Suprapubic skin (tissue), 4 donors: ENCODE results near the gene PLCD1. TPM values are rescaled to one million over a fixed set of nuclear protein-coding genes. Genes with fewer than 3 reads are reported as not detected.
A peak's percentile ranks its signal among the peaks of the same experiment; 100 is the strongest.

Experiments
- DNase-seq, 2 donors: peaks; one replicate each; pipeline ENCODE4 v3.0.0-alpha.2; 2019; ENCODE audit warnings: low spot score in 2 of 2
- H3K27ac ChIP-seq: fragments of 200-600 bp; sonication (generic); one replicate; pipeline ENCODE4 v1.5.1; 2019
- H3K27me3 ChIP-seq: fragments of 200-600 bp; sonication (generic); one replicate; pipeline ENCODE4 v1.5.1; 2019
- H3K36me3 ChIP-seq: fragments of 200-600 bp; sonication (generic); one replicate; pipeline ENCODE4 v1.5.1; 2019
- H3K4me1 ChIP-seq: fragments of 200-600 bp; sonication (generic); one replicate; pipeline ENCODE4 v1.5.1; 2019
- H3K4me3 ChIP-seq: fragments of 200-600 bp; sonication (generic); one replicate; pipeline ENCODE4 v1.5.1; 2019; ENCODE audit warnings: mild to moderate bottlenecking
- H3K9me3 ChIP-seq: fragments of 200-600 bp; sonication (generic); one replicate; pipeline ENCODE4 v1.5.1; 2019
- EP300 ChIP-seq: sonication (generic); formaldehyde crosslinking; IDR thresholded peaks from one replicate; pipeline ENCODE4 v1.6.1; 2017; ENCODE audit warnings: antibody characterized with exemption
- POLR2A ChIP-seq, 2 donors: fragments of 450-650 bp; IDR thresholded peaks; one replicate each; pipeline ENCODE4 v1.6.1; 2017; ENCODE audit warnings: antibody characterized with exemption in 2 of 2, mild to moderate bottlenecking in 2 of 2, moderate library complexity in 2 of 2
- POLR2AphosphoS5 ChIP-seq, 3 donors: sonication (generic); formaldehyde crosslinking; IDR thresholded peaks; one replicate each; pipeline ENCODE4 v1.6.1; 2017; ENCODE audit warnings: antibody characterized with exemption in 3 of 3
- WGBS: methylation state at CpG from one replicate; pipeline ENCODE4 v1.1.5; 2018; 5-methylcytosine and 5-hydroxymethylcytosine counted together
- total RNA-seq, 4 donors: library from RNA; depleted of rRNA; stranded (reverse); fragments of >200 nt; gene quantifications; one replicate each; pipeline ENCODE4 v1.1.0, GENCODE V29; 2016
- TF ChIP-seq, protein P1 (sequence below), 2 donors: fragments of 200-600 bp in 1 of 2; fragments of 450-650 bp in 1 of 2; sonication (generic) in 1 of 2; IDR thresholded peaks; one replicate each; pipeline ENCODE4 v1.5.1; 2016 to 2019; ENCODE audit warnings: antibody characterized with exemption in 2 of 2, mild to moderate bottlenecking in 1 of 2, moderate library complexity in 1 of 2

PLCD1 gene
- total RNA-seq, 4 donors from 2014 or later: 32.3 to 42.2 (median 39.3) TPM

DNA sequence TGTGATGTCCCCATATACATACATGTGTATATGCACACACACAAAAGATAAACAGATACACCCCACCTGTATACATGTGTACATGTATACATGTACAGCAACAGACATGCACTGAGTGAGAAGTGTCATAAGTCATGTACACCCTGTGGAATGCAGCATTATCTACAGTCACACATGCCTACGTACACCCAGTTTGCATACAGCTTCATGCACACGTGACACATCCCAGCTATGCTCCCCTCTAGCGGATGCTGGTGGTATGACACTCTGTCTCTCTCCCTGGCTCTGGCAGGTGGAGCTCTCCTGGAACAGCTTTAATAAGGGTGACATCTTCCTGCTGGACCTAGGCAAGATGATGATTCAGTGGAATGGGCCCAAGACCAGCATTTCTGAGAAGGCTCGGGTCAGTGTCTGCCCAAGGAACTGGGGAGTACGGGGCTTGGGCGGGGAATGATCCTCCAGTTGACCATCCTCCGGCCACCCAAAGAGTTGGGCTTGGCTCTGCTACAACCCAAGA, 32.6 kb downstream of the PLCD1 start:
- Histone ChIP-seq H3K9me3 (no peaks in the 10 kb centered on the region), H3K4me3 (no peak overlapping the region), H3K27ac (no peak overlapping the region), H3K4me1 (peaks cover 46% of the 10 kb centered on the region), H3K36me3 (peaks cover 18% of the 10 kb centered on the region), H3K27me3 (no peaks in the 10 kb centered on the region)
- WGBS: 0% methylated on average over 4 of the region's 7 CpGs
- DNase-seq: peak in 1 of 2 donors; percentile 88
- no peak for TF ChIP-seq POLR2A (IDR thresholded peaks at IDR 0.05)
- TF ChIP-seq EP300: no peak
- TF ChIP-seq, protein P1, sequence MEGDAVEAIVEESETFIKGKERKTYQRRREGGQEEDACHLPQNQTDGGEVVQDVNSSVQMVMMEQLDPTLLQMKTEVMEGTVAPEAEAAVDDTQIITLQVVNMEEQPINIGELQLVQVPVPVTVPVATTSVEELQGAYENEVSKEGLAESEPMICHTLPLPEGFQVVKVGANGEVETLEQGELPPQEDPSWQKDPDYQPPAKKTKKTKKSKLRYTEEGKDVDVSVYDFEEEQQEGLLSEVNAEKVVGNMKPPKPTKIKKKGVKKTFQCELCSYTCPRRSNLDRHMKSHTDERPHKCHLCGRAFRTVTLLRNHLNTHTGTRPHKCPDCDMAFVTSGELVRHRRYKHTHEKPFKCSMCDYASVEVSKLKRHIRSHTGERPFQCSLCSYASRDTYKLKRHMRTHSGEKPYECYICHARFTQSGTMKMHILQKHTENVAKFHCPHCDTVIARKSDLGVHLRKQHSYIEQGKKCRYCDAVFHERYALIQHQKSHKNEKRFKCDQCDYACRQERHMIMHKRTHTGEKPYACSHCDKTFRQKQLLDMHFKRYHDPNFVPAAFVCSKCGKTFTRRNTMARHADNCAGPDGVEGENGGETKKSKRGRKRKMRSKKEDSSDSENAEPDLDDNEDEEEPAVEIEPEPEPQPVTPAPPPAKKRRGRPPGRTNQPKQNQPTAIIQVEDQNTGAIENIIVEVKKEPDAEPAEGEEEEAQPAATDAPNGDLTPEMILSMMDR (IDR thresholded peaks at IDR 0.05): peak; percentile 95 to 96

GRCh38 chr3:37995652-37996641, 33.5 kb downstream of the PLCD1 start:
- no peak for DNase-seq
- no peak overlapping the region for H3K27ac ChIP-seq
- peaks cover 46% of the 10 kb centered on the region for H3K4me1 ChIP-seq

DNA sequence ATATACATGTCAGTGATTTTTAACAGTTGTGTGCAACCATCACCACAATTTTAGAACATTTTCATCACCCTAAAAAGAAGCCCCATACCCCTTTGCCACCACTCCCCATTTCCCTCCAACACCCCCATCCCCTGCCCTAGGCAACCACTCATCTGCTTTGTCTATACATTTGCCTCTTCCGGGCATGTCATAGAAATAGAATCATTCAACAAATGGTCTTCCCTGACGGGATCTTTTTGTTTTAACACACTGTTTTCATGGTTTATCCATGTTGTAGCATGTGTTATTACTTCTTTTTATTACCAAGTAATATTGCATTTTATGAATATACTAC, 34.8 kb downstream of the PLCD1 start:
- Histone ChIP-seq H3K9me3 (no peaks in the 10 kb centered on the region), H3K27ac (peak overlapping the region; percentile 81), H3K27me3 (no peaks in the 10 kb centered on the region), H3K4me1 (peaks cover 46% of the 10 kb centered on the region), H3K36me3 (peaks cover 6% of the 10 kb centered on the region), H3K4me3 (peak overlapping the region; percentile 58)
- TF ChIP-seq EP300 (no peak), POLR2A (IDR thresholded peaks at IDR 0.05) (no peak)
- DNase-seq: no peak
- WGBS: 13% methylated on average over 2 of the region's 2 CpGs

More at GRCh38 chr3:37995652-37996641, 33.5 kb downstream of the PLCD1 start:
- H3K9me3 ChIP-seq: no peaks in the 10 kb centered on the region
- H3K27me3 ChIP-seq: no peaks in the 10 kb centered on the region
- 80% methylated on average over 10 of the region's 10 CpGs for WGBS
- TF ChIP-seq POLR2AphosphoS5 (IDR thresholded peaks at IDR 0.05) (no peak), POLR2A (IDR thresholded peaks at IDR 0.05) (no peak), EP300 (no peak)
- TF ChIP-seq, protein P1 (IDR thresholded peaks at IDR 0.05): no peak
- H3K4me3 ChIP-seq: no peak overlapping the region
- H3K36me3 ChIP-seq: peaks cover 9% of the 10 kb centered on the region

DNA sequence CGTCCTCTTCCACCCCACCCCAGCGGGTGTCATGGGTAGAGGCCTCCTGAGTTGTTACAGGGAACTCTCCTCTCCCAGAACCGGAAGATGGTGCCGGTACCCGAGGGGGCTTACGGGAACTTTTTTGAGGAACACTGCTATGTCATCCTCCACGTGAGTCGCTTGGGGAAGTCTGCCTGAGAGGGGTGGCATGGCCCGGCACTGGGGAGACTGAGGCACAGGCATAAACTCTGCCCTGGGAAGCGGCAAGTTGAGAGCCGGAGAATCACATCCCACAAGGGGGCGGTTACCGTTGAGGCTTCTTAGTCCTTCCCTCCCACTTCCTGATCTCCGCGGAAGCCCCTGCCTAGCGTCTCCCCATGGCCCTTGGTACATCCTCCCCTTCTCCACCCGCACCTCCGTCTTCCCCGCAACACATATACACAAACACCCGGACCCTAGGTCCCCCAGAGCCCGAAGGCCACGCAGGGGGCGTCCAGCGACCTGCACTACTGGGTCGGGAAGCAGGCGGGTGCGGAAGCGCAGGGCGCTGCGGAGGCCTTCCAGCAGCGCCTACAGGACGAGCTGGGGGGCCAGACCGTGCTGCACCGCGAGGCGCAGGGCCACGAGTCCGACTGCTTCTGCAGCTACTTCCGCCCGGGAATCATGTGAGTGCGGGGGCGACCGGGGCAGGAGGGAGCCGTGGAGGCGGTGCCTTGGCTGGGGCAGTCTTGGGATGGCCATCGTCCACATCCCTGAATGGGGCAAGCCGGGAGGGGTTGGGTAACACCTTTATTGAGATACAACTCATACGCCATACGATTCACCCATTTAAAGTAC, 35.4 kb downstream of the PLCD1 start:
- peaks cover 6% of the 10 kb centered on the region for H3K36me3 ChIP-seq
- peaks cover 43% of the 10 kb centered on the region for H3K4me1 ChIP-seq
- H3K9me3 ChIP-seq: no peaks in the 10 kb centered on the region
- no peaks in the 10 kb centered on the region for H3K27me3 ChIP-seq
- peak overlapping the region; percentile 58 for H3K4me3 ChIP-seq
- H3K27ac ChIP-seq: peak overlapping the region; percentile 81
- peak; percentile 91 to 93 for DNase-seq
- 2% methylated on average over 35 of the region's 49 CpGs for WGBS
- TF ChIP-seq, protein P1 (IDR thresholded peaks at IDR 0.05): no peak
- TF ChIP-seq POLR2A (IDR thresholded peaks at IDR 0.05) (peak in 1 of 2 donors; percentile 70), POLR2AphosphoS5 (IDR thresholded peaks at IDR 0.05) (peak in 2 of 3 donors; percentile 29 to 62), EP300 (peak; percentile 38)

DNA sequence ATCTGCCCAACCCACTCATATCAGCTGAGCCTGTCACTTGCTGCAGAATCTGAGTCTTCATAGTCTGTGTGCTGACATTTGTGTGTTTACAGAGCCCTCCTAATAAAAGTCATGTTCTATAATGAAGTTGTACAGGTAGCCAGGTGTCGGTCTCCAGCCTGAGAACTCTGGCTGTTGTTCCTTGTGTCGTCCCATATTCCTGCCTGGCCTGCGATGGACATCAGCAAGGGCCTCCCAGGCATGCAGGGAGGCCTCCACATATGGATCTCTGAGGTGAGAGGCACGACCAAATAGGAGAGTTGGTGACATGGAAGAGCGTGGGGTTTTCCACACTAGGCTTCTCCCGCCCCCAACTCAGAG, 36.0 kb downstream of the PLCD1 start:
- Histone ChIP-seq H3K9me3 (no peaks in the 10 kb centered on the region), H3K27ac (peak overlapping the region; percentile 81), H3K36me3 (peaks cover 6% of the 10 kb centered on the region), H3K4me1 (peaks cover 40% of the 10 kb centered on the region), H3K4me3 (peak overlapping the region; percentile 58), H3K27me3 (no peaks in the 10 kb centered on the region)
- TF ChIP-seq POLR2AphosphoS5 (IDR thresholded peaks at IDR 0.05) (no peak), POLR2A (IDR thresholded peaks at IDR 0.05) (no peak), EP300 (no peak)
- TF ChIP-seq, protein P1 (IDR thresholded peaks at IDR 0.05): no peak
- WGBS: 40% methylated on average over 6 of the region's 6 CpGs
- no peak for DNase-seq
